Subcutaneous abdominal adipose tissue (tissue), 5 donors: ENCODE measurements around the gene PEX16.

Source experiments
- H3K27ac ChIP-seq: one replicate; pipeline ENCODE4 v1.7.0; 2013; ENCODE audit warnings: low read depth, mild to moderate bottlenecking, inconsistent platforms, low read length, moderate library complexity
- H3K27me3 ChIP-seq, 5 donors: one replicate each; pipeline ENCODE4 v1.7.0; 2013; ENCODE audit warnings: low read length in 5 of 5, inconsistent platforms in 1 of 5; ENCODE audit not compliant: control insufficient read depth in 5 of 5, insufficient read depth in 4 of 5
- H3K36me3 ChIP-seq, 5 donors: one replicate each; pipeline ENCODE4 v1.7.0; 2013; ENCODE audit warnings: low read length in 5 of 5; ENCODE audit not compliant: control insufficient read depth in 5 of 5, insufficient read depth in 5 of 5
- H3K4me1 ChIP-seq, 5 donors: one replicate each; pipeline ENCODE4 v1.7.0; 2013; ENCODE audit warnings: low read length in 5 of 5, mild to moderate bottlenecking in 3 of 5, moderate library complexity in 1 of 5; ENCODE audit not compliant: control insufficient read depth in 5 of 5, insufficient read depth in 5 of 5
- H3K4me3 ChIP-seq, 5 donors: one replicate each; pipeline ENCODE4 v1.7.0; 2013; ENCODE audit warnings: low read length in 5 of 5, low read depth in 1 of 5
- H3K9ac ChIP-seq, 5 donors: one replicate each; pipeline ENCODE4 v1.7.0; 2013; ENCODE audit warnings: low read length in 5 of 5, mild to moderate bottlenecking in 4 of 5, moderate library complexity in 3 of 5
- H3K9me3 ChIP-seq, 5 donors: one replicate each; pipeline ENCODE4 v1.7.0; 2013; ENCODE audit warnings: low read length in 5 of 5; ENCODE audit not compliant: control insufficient read depth in 5 of 5
- donor health status: healthy.
- donor health status: healthy.
- donor health status: healthy.
- donor health status: healthy.
- donor health status: healthy.

The PEX16 gene

DNA sequence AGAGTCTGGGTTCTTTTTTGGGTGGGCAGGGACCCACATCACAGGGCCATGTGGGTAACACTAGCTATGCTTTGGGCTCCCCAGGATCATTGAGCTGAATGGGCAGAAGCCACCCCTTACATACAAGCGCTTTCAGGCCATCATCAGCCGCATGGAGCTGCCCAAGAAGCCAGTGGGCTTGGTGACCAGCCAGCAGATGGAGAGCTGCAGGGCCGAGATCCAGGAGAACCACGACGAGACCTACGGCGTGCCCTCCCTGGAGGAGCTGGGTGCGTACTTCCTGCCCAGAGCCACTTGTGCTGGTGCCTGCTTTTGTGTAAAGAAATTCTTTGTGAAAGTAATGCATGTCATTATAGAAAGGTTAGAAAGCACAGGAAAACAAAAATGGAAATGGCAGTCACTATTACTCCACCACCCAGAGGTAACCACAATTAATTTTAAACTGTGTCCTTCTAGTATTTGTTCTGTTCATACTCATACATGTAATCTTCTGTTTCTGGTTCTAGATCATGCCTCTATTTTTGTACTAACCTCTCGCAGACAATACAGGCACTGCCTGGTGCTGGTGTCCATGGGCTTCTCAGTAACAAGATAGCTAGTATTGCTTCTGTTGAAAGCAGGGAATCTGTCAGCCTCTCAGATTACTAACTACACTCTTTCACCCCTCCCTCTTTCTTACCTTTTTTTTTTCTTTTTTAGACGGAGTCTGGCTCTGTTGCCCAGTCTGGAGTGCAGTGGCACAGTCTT lies 56.7 kb downstream of the PEX16 start:
- H3K9me3 ChIP-seq, result no peaks in the 10 kb centered on the region
- H3K4me1 ChIP-seq, result peaks cover 35 to 58% (median 49%) of the 10 kb centered on the region in 5 donors
- peak overlapping the region; percentile 100 for H3K27ac ChIP-seq
- H3K36me3 ChIP-seq, result peaks cover 28 to 81% (median 67%) of the 10 kb centered on the region in 5 donors
- no peaks in the 10 kb centered on the region for H3K27me3 ChIP-seq
- peak overlapping the region in 2 of 5 donors; percentile 21 to 53 for H3K9ac ChIP-seq
- no peak overlapping the region for H3K4me3 ChIP-seq

DNA sequence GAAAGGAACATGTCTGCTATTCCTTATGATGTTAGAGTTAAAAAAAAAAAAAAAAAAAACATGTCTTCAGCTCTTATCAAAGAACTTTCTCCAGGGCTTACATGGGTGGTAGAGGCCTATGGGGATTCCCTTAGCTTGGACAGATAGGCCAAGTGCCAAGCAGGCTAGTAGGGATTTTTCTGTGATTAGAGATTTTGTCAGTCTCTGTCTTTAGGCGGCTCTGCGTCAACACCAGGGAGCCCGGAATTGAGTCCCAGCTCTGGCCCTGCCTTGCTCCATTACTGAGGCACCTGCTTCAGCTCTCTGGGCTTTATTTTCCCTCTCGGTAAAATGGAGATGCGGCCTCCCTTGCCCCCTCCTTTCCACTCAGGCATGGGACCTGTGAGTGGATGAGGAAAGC lies 57.3 kb downstream of the PEX16 start:
- H3K9ac ChIP-seq, result peak overlapping the region in 2 of 5 donors; percentile 21 to 53
- H3K36me3 ChIP-seq, result peaks cover 28 to 81% (median 64%) of the 10 kb centered on the region in 5 donors
- H3K9me3 ChIP-seq, result no peaks in the 10 kb centered on the region
- H3K27ac ChIP-seq, result peak overlapping the region; percentile 100
- H3K4me1 ChIP-seq, result peaks cover 41 to 64% (median 55%) of the 10 kb centered on the region in 5 donors
- H3K27me3 ChIP-seq, result no peaks in the 10 kb centered on the region
- peak overlapping the region in 1 of 5 donors; percentile 17 for H3K4me3 ChIP-seq
